Esophagus squamous epithelium (tissue), 5 donors: Measurements from ENCODE around the gene SETBP1. TPM values are rescaled to one million over a fixed set of nuclear protein-coding genes. Genes with fewer than 3 reads are reported as not detected.
A peak's percentile ranks its signal among the peaks of the same experiment; 100 is the strongest.

ENCODE experiments used
- DNase-seq: peaks from one replicate; lab custom pipeline; 2025; lab: John Stamatoyannopoulos, UW
- H3K27ac ChIP-seq, 4 donors: fragments of 200-600 bp; sonication (generic); one replicate each; pipeline ENCODE4 v1.5.1; 2016 to 2019; ENCODE audit warnings: mild to moderate bottlenecking in 1 of 4
- H3K27me3 ChIP-seq, 4 donors: fragments of 200-600 bp; sonication (generic); 1 replicate in 3 of 4; 2 replicates in 1 of 4; pipeline versions ENCODE4 v1.5.1 to v1.6.0; 2017 to 2021; ENCODE audit warnings: antibody characterized with exemption in 1 of 4
- H3K36me3 ChIP-seq, 3 donors: fragments of 200-600 bp; sonication (generic); one replicate each; pipeline ENCODE4 v1.5.1; 2016 to 2019
- H3K4me1 ChIP-seq, 3 donors: fragments of 200-600 bp; sonication (generic); one replicate each; pipeline ENCODE4 v1.5.1; 2017 to 2019
- H3K4me3 ChIP-seq, 4 donors: fragments of 200-600 bp; sonication (generic); 1 replicate in 3 of 4; 2 replicates in 1 of 4; pipeline ENCODE4 v1.5.1; 2016 to 2019; ENCODE audit warnings: mild to moderate bottlenecking in 2 of 4, moderate library complexity in 1 of 4
- H3K9me3 ChIP-seq, 3 donors: fragments of 200-600 bp; sonication (generic); one replicate each; pipeline ENCODE4 v1.5.1; 2016 to 2019
- CTCF ChIP-seq, 6 experiments: fragments of 450-650 bp in 4 of 6; fragments of 200-600 bp in 2 of 6; sonication (generic) in 2 of 6; IDR thresholded peaks; one replicate each; pipeline ENCODE4 v1.5.1; 2016 to 2019; ENCODE audit warnings: antibody characterized with exemption in 6 of 6, mild to moderate bottlenecking in 4 of 6, moderate library complexity in 4 of 6
- POLR2A ChIP-seq, 4 donors: fragments of 450-650 bp; IDR thresholded peaks; one replicate each; pipeline ENCODE4 v1.6.1; 2017; ENCODE audit warnings: antibody characterized with exemption in 4 of 4, mild to moderate bottlenecking in 4 of 4, moderate library complexity in 3 of 4
- WGBS, 2 donors: methylation state at CpG; one replicate each; pipeline ENCODE4 v1.1.5; 2018; 5-methylcytosine and 5-hydroxymethylcytosine counted together
- intact Hi-C: fragments of 100-400 bp; cut with DNase I; formaldehyde crosslinking; loops from one replicate; pipeline ENCODE4 v1.15.0; 2022
- total RNA-seq, 4 donors: library from RNA; depleted of rRNA; stranded (reverse); fragments of >200 nt; gene quantifications; one replicate each; pipeline ENCODE4 v1.1.0, GENCODE V29; 2016
- donor health status: DM: yes; HTN: yes; CAD: no.

SETBP1 gene
- total RNA-seq, 4 donors from 2014 or later, result 2.6 to 18.5 (median 6.4) TPM

- DNase-seq, result no peak
- Histone ChIP-seq H3K27me3 (no peaks in the 10 kb centered on the region), H3K9me3 (no peaks in the 10 kb centered on the region), H3K27ac (peak overlapping the region in 1 of 4 donors; percentile 3), H3K4me1 (peaks cover 0 to 27% (median 9%) of the 10 kb centered on the region in 3 donors), H3K36me3 (no peaks in the 10 kb centered on the region), H3K4me3 (no peak overlapping the region)
- TF ChIP-seq CTCF (IDR thresholded peaks at IDR 0.05) (no peak), POLR2A (IDR thresholded peaks at IDR 0.05) (no peak)
- WGBS, 2 donors, result 66 to 79% methylated on average over 5 of the region's 5 CpGs
- intact Hi-C loops, result no loop called here
Measured at GRCh38 chr18:44938720-44939665, 258.3 kb downstream of the SETBP1 start.

GRCh38 chr18:44941516-44941915 lies 260.8 kb downstream of the SETBP1 start:
- Histone ChIP-seq H3K27ac (peak overlapping the region in 1 of 4 donors; percentile 40), H3K4me3 (no peak overlapping the region), H3K9me3 (no peaks in the 10 kb centered on the region), H3K4me1 (peaks cover 0 to 34% (median 10%) of the 10 kb centered on the region in 3 donors), H3K27me3 (no peaks in the 10 kb centered on the region), H3K36me3 (no peaks in the 10 kb centered on the region)
- no peak for TF ChIP-seq CTCF (IDR thresholded peaks at IDR 0.05)
- TF ChIP-seq POLR2A (IDR thresholded peaks at IDR 0.05), result no peak
- intact Hi-C loops, result no loop called here
- DNase-seq, result no peak
- WGBS, 2 donors, result 81 to 84% methylated on average over 3 of the region's 3 CpGs

GRCh38 chr18:44942073-44942472 lies 261.4 kb downstream of the SETBP1 start:
- H3K27ac ChIP-seq, result peak overlapping the region in 1 of 4 donors; percentile 40

GRCh38 chr18:44943311-44943881 lies 262.7 kb downstream of the SETBP1 start:
- H3K36me3 ChIP-seq, result no peaks in the 10 kb centered on the region
- H3K4me3 ChIP-seq, result no peak overlapping the region
- intact Hi-C loops, result no loop called here
- H3K27ac ChIP-seq, result peak overlapping the region in 2 of 4 donors; percentile 16 to 25
- no peaks in the 10 kb centered on the region for H3K27me3 ChIP-seq
- no peak for TF ChIP-seq POLR2A (IDR thresholded peaks at IDR 0.05)
- TF ChIP-seq CTCF (IDR thresholded peaks at IDR 0.05), result no peak
- DNase-seq, result no peak
- whole genome bisulfite sequencing, 2 donors, result 43 to 69% methylated on average over 2 of the region's 2 CpGs
- H3K9me3 ChIP-seq, result no peaks in the 10 kb centered on the region
- peaks cover 0 to 27% (median 9%) of the 10 kb centered on the region in 3 donors for H3K4me1 ChIP-seq

More at GRCh38 chr18:44942073-44942472, 261.4 kb downstream of the SETBP1 start:
- Histone ChIP-seq H3K4me3 (no peak overlapping the region), H3K4me1 (peaks cover 0 to 34% (median 10%) of the 10 kb centered on the region in 3 donors), H3K36me3 (no peaks in the 10 kb centered on the region), H3K27me3 (no peaks in the 10 kb centered on the region), H3K9me3 (no peaks in the 10 kb centered on the region)
- DNase-seq, result no peak
- intact Hi-C loops, result no loop called here
- TF ChIP-seq POLR2A (IDR thresholded peaks at IDR 0.05), result no peak
- no peak for TF ChIP-seq CTCF (IDR thresholded peaks at IDR 0.05)
- WGBS, 2 donors, result 96 to 97% methylated on average over 2 of the region's 2 CpGs

- H3K4me3 ChIP-seq, result no peak overlapping the region
- H3K27ac ChIP-seq, result no peak overlapping the region
- no peaks in the 10 kb centered on the region for H3K9me3 ChIP-seq
- no peaks in the 10 kb centered on the region for H3K36me3 ChIP-seq
- H3K27me3 ChIP-seq, result no peaks in the 10 kb centered on the region
- TF ChIP-seq CTCF (IDR thresholded peaks at IDR 0.05) (no peak), POLR2A (IDR thresholded peaks at IDR 0.05) (no peak)
- H3K4me1 ChIP-seq, result peaks cover 0 to 20% (median 6%) of the 10 kb centered on the region in 3 donors
- no peak for DNase-seq
- intact Hi-C loops, result no loop called here
- 64 to 75% methylated on average over 1 of the region's 1 CpG for WGBS, 2 donors
Measured at GRCh38 chr18:44944461-44944860, 263.8 kb downstream of the SETBP1 start.
